ENCODE results near the gene C10orf88. TPM values are rescaled to one million over a fixed set of nuclear protein-coding genes. Genes with fewer than 3 reads are reported as not detected.

The C10orf88 gene
- total and polyA plus RNA-seq, 8 donors: 5.9 to 24.0 (median 20.0) TPM

GRCh38 chr10:122998934-122999333 lies 44.9 kb upstream of the C10orf88 start:
- H3K4me3 ChIP-seq: no peak overlapping the region
- DNase-seq: no peak
- peaks cover 0 to 41% of the 10 kb centered on the region in 2 donors for H3K36me3 ChIP-seq
- no peak overlapping the region for H3K27ac ChIP-seq
- no peak for TF ChIP-seq CTCF (IDR thresholded peaks at IDR 0.05)
- peaks cover 0 to 5% of the 10 kb centered on the region in 2 donors for H3K4me1 ChIP-seq
- intact Hi-C loops (cut with DNase I): no loop called here
- no peaks in the 10 kb centered on the region for H3K27me3 ChIP-seq
- no peak for ATAC-seq
- no peaks in the 10 kb centered on the region for H3K9me3 ChIP-seq

- no peak overlapping the region for H3K27ac ChIP-seq
- peaks cover 0 to 46% of the 10 kb centered on the region in 2 donors for H3K36me3 ChIP-seq
- H3K27me3 ChIP-seq: no peaks in the 10 kb centered on the region
- peaks cover 0 to 5% of the 10 kb centered on the region in 2 donors for H3K4me1 ChIP-seq
- no peak for DNase-seq
- intact Hi-C loops (cut with DNase I): no loop called here
- no peak for TF ChIP-seq CTCF (IDR thresholded peaks at IDR 0.05)
- ATAC-seq: no peak
- H3K4me3 ChIP-seq: no peak overlapping the region
- no peaks in the 10 kb centered on the region for H3K9me3 ChIP-seq
Measured at GRCh38 chr10:122998360-122998917, 44.4 kb upstream of the C10orf88 start.

GRCh38 chr10:122997864-122998263 lies 43.8 kb upstream of the C10orf88 start:
- intact Hi-C loops (cut with DNase I): no loop called here
- ATAC-seq (no peak), DNase-seq (no peak)
- Histone ChIP-seq H3K36me3 (peaks cover 0 to 52% of the 10 kb centered on the region in 2 donors), H3K4me3 (no peak overlapping the region), H3K4me1 (peaks cover 0 to 5% of the 10 kb centered on the region in 2 donors), H3K9me3 (no peaks in the 10 kb centered on the region), H3K27ac (no peak overlapping the region), H3K27me3 (no peaks in the 10 kb centered on the region)
- no peak for TF ChIP-seq CTCF (IDR thresholded peaks at IDR 0.05)

GRCh38 chr10:122995936-122996335 lies 41.9 kb upstream of the C10orf88 start:
- no peak overlapping the region for H3K27ac ChIP-seq
- no peak for DNase-seq
- TF ChIP-seq CTCF (IDR thresholded peaks at IDR 0.05): no peak
- H3K9me3 ChIP-seq: no peaks in the 10 kb centered on the region
- no peak for ATAC-seq
- H3K36me3 ChIP-seq: peaks cover 0 to 53% of the 10 kb centered on the region in 2 donors
- H3K4me3 ChIP-seq: no peak overlapping the region
- H3K27me3 ChIP-seq: no peaks in the 10 kb centered on the region
- intact Hi-C loops (cut with DNase I): no loop called here
- peaks cover 0 to 5% of the 10 kb centered on the region in 2 donors for H3K4me1 ChIP-seq

- intact Hi-C loops (cut with DNase I): no loop called here
- H3K27me3 ChIP-seq: no peaks in the 10 kb centered on the region
- peaks cover 0 to 57% of the 10 kb centered on the region in 2 donors for H3K36me3 ChIP-seq
- no peak for ATAC-seq
- no peak for TF ChIP-seq CTCF (IDR thresholded peaks at IDR 0.05)
- DNase-seq: peak in 1 of 4 donors; percentile 43
- H3K9me3 ChIP-seq: no peaks in the 10 kb centered on the region
- H3K4me1 ChIP-seq: no peaks in the 10 kb centered on the region
- H3K4me3 ChIP-seq: no peak overlapping the region
- no peak overlapping the region for H3K27ac ChIP-seq
Measured at GRCh38 chr10:122993797-122994336, 39.8 kb upstream of the C10orf88 start.
